Astrocyte of the hippocampus (primary cell): ENCODE results near the gene PRCD.
A peak's percentile ranks its signal among the peaks of the same experiment; 100 is the strongest.

ENCODE experiments used
- DNase-seq: peaks from one replicate; pipeline ENCODE4 v3.0.0; 2011; ENCODE audit warnings: low read depth, low spot score

The PRCD gene

GRCh38 chr17:76570457-76570856, 30.6 kb downstream of the PRCD start:
- no peak for DNase-seq

DNA sequence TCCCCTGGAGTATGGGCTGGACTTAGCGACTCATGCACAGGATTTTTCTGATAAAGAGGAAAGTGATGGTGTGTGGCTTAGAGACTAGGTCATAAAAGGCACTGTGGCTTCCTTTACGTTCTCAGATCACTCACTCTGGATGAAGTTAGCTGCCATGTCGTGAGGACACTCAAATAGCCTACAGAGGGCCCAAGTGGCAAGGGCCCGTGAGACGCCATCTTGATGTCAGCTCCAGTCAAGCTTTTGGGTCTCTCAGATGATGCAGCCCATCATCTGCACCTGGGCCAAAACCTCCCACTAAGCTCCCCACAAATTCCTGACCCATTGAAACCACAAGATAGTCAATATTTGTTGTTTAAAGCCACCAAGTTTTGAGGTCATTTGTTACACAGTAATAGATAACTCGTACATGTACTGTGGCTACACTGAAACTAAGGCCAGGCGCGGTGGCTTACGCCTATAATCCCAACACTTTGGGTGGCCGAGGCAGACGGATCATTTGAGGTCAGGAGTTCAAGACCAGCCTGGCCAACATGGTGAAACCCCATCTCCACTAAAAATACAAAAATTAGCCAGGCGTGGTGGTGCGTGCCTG, 31.1 kb downstream of the PRCD start:
- DNase-seq = no peak

DNA sequence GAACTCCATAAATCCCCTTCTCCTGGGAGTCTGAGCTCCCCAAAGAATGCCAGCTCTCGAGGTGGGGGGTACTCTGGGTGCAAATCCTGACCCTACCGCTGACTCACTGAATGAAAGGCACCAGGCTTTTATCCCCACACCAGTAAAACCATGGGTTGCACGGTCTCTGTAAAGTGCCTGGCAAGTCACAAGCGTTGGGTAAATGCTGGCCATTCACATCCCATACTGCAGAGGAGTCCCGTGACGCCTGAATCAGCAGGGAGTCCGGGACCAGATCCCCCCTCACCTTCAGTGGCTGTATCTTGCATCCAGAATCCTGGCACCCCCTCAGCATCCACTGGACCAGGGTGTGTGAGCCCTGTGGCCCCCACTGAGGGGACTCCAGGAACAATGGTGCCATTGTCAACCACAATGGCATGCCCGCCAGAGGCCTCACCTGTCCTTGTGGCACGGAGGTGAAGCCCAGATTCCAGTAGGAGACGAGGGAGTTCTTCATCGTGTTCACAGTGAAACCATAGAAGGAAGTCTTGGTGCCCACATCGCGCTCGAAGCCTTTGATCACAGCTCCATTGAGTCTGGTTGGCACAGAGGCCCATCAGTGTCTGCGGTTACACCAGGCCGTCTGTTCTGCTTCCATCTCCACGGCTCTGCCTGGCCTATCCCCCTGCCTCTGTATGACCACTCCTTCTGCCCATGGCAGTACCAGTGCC, 32.5 kb downstream of the PRCD start:
- DNase-seq = no peak

DNA sequence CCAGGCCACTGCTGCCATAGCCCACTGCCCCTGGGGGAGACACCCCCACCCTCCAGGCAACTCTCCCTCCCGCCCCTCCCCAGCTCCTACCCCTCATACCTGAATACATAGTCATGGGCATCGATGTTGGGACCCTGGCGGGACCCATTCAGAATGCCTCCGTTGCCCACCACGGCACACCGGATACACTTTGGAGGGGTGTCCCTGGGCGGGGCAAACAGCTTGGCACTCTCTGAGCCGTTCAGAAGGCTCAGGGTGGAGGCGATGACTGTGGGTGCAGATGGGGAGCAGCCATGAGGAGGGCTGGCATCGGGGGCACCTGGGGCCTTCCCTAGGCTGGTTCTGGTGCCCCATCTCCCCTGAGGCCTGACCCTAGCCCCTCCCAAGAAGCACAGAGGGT, 33.3 kb downstream of the PRCD start:
- no peak for DNase-seq

GRCh38 chr17:76574166-76574565, 34.3 kb downstream of the PRCD start:
- no peak for DNase-seq

GRCh38 chr17:76575570-76575969, 35.7 kb downstream of the PRCD start:
- no peak for DNase-seq

DNA sequence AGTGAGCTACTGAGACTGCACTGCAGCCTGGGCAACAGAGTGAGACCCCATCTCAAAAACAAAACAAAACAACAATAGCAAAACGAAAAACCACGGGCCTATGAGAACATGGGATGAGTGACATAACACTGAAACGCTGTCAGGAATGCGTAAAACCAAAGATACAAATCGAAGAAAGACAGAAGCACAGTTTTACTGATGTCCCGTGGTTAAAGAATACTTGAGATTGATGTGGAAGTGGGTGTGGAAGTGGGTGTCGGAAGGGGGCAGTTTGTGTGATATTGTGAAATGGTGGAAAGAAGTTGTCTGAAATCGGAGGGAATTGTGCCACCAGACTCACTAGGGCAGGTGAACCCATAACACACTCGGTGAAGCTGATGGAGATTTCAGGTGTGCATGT, 36.3 kb downstream of the PRCD start:
- no peak for DNase-seq

DNA sequence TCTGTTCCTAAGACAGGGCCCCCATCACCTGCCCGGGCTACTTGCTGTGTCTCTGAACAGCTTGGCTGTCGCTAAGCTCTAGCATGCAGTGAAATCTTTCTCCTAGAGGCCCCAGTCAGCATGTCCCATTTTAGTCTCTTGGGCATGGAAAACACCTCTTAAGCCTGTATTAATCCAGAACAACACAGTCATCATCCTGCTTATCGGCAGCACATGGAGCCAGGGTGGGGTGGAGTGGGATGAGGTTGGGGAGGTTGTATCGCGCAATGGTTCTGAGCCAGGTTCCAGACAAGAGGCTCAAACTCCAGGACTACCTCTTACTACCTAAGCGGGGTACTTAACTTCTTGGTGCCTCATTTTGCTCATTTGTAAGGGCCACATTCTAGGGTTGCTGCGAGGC, 38.0 kb downstream of the PRCD start:
- DNase-seq = no peak

GRCh38 chr17:76578376-76578775, 38.5 kb downstream of the PRCD start:
- no peak for DNase-seq

GRCh38 chr17:76579281-76579680, 39.4 kb downstream of the PRCD start:
- DNase-seq = no peak

DNA sequence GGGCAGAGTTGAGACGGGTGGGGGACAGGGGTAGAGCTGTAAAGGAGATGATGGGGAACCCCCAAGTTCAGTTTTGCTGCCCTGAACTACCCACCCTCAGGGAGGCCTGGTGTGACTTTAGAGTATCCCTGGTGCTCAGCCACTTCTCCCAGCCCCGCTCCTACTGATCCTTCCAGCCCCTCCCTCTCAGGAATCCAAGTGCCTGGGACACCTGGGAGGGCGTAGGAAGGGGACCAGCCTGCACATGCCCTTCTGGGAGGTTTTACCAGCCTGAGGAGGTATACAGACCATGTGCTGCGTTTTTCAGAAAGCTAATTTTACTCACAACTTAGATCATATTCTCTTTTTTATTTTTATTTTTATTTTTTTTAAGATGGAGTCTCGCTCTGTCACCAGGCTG, 41.7 kb downstream of the PRCD start:
- DNase-seq = no peak

DNA sequence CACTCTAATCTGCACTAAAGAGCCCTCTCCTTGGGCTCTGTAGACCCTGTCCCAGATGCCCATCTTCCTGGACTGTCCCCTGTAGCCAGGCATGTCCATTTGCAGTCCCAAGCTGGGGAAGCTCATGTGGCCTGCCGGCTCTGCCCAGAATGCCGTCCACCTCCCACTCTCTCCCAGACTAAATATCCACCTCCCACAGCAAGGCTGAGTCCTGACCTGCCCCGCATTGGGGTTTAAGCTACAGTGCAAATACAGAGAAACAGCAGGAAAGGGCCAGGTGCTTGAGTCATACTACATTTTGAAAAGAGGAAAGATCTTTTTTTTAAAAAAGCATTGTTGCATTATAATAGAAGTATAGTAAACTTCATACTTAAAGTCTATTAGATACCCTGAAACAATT, 42.8 kb downstream of the PRCD start:
- DNase-seq = no peak

- DNase-seq = no peak
Observed at GRCh38 chr17:76584427-76585032, 44.7 kb downstream of the PRCD start.

GRCh38 chr17:76585033-76585648, 45.3 kb downstream of the PRCD start:
- peak; percentile 53 for DNase-seq

GRCh38 chr17:76585649-76586593, 46.1 kb downstream of the PRCD start, which contains the start of gene ST6GALNAC2:
Gene ST6GALNAC2 (minus strand): TSS chr17:76585860. CDS start chr17:76585808, 52 bp downstream.
- DNase-seq = peak; percentile 80

DNA sequence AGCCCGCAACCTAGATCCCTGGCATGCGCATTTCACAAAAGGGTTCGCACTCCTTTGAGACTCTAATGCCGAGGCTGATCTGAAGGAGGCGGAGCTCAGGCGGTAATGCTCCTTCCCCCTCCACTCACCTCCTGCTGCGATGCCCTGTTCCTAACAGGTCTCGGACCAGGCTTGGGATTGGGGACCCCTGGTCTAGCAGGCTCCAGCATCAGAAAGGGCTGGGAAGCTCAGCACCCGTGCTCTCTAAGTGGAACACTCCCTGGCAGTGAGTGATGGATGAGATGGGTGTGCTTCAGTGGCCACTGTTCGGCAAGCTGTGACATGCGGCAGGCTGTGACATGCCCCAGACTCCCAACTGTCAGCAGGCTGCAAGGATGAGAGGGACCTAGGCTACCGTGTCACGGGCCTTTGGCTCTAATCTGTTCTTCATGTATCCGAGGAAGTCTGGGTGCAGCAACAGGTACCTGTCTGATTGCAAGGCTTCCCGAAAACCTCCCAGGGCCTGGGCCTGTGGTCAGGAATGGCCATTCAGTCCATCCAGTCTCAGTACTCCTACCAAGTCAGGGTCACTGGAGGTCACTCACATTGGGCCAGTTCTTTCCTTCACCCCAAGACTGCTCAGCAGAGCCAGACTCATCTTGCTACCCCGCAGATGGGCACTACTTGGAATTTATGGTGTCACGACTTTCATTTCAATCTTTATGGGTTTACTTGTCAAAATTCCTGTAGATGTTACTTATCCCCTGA, 47.1 kb downstream of the PRCD start:
- no peak for DNase-seq

DNA sequence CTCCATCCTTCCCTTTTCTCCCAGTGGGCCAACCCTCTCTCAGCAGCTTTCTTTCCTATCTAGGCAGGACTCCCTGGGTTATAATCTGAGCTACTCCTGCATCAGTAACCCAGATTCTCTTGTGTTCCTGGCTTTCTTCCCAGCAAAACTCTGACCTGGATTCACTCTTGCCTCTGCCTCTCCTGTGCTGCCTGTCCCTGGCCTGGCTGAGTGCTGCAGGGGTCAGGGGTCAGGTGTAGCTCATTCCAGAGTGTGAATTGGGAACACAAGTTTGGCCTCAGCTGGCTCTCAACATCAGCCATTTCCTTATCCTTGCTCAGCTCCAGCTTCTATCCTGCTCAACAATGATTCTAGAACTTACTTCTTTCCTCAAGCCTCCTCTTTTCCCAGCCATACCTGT, 48.3 kb downstream of the PRCD start:
- DNase-seq = no peak

GRCh38 chr17:76593384-76593826, 53.6 kb downstream of the PRCD start:
- no peak for DNase-seq

- DNase-seq = no peak
Observed at GRCh38 chr17:76593959-76594358, 54.1 kb downstream of the PRCD start.

- no peak for DNase-seq
Observed at GRCh38 chr17:76594690-76595089, 54.8 kb downstream of the PRCD start.
